ENCODE data around the gene ESPNL. TPM values are rescaled to one million over a fixed set of nuclear protein-coding genes. Genes with fewer than 3 reads are reported as not detected.

The ESPNL gene
- total RNA-seq, 1 experiment from 2014 or later: 0.19 TPM

GRCh38 chr2:238139196-238140039, 39.3 kb downstream of the ESPNL start:
- no peak overlapping the region for H3K4me3 Mint-ChIP-seq (ENCODE audit: low read depth, unreplicated experiment)
- H3K27ac Mint-ChIP-seq (ENCODE audit: unreplicated experiment): no peak overlapping the region
- H3K27me3 Mint-ChIP-seq (ENCODE audit: unreplicated experiment): no peaks in the 10 kb centered on the region
- BruUV-seq (replicated peaks): no TSS peak
- peak; percentile 64 for TF ChIP-seq CTCF (IDR thresholded peaks at IDR 0.05; ENCODE audit: unreplicated experiment)
- DNase-seq: no peak
- CTCF ChIA-PET: no interaction called here
- intact Hi-C loops (cut with micrococcal nuclease; ENCODE audit: unreplicated experiment): loop anchor here (5.0 kb wide), 1 partner anchor 77 kb away; the partner anchor contains the start of gene SCLY
- H3K9me3 Mint-ChIP-seq (ENCODE audit: low read depth, unreplicated experiment): no peaks in the 10 kb centered on the region
- peaks cover 28% of the 10 kb centered on the region for H3K4me1 Mint-ChIP-seq (ENCODE audit: low read depth, unreplicated experiment)
- H3K36me3 Mint-ChIP-seq (ENCODE audit: insufficient read depth, unreplicated experiment): peaks cover 10% of the 10 kb centered on the region

GRCh38 chr2:238140040-238140439, 39.9 kb downstream of the ESPNL start:
- intact Hi-C loops (cut with micrococcal nuclease; ENCODE audit: unreplicated experiment): loop anchor here (5.0 kb wide), 1 partner anchor 78 kb away; the partner anchor contains the start of gene SCLY
- Mint-ChIP-seq H3K4me3 (ENCODE audit: low read depth, unreplicated experiment) (no peak overlapping the region), H3K9me3 (ENCODE audit: low read depth, unreplicated experiment) (no peaks in the 10 kb centered on the region), H3K27me3 (ENCODE audit: unreplicated experiment) (no peaks in the 10 kb centered on the region), H3K4me1 (ENCODE audit: low read depth, unreplicated experiment) (peaks cover 28% of the 10 kb centered on the region), H3K36me3 (ENCODE audit: insufficient read depth, unreplicated experiment) (peaks cover 10% of the 10 kb centered on the region), H3K27ac (ENCODE audit: unreplicated experiment) (no peak overlapping the region)
- no TSS peak for BruUV-seq (replicated peaks)
- CTCF ChIA-PET: no interaction called here
- DNase-seq: no peak
- TF ChIP-seq CTCF (IDR thresholded peaks at IDR 0.05; ENCODE audit: unreplicated experiment): no peak

GRCh38 chr2:238140721-238141540, 40.8 kb downstream of the ESPNL start:
- no peak for DNase-seq
- peak overlapping the region; percentile 42 for H3K27ac Mint-ChIP-seq (ENCODE audit: unreplicated experiment)
- TF ChIP-seq CTCF (IDR thresholded peaks at IDR 0.05; ENCODE audit: unreplicated experiment): no peak
- H3K27me3 Mint-ChIP-seq (ENCODE audit: unreplicated experiment): no peaks in the 10 kb centered on the region
- H3K4me1 Mint-ChIP-seq (ENCODE audit: low read depth, unreplicated experiment): peaks cover 28% of the 10 kb centered on the region
- H3K36me3 Mint-ChIP-seq (ENCODE audit: insufficient read depth, unreplicated experiment): peaks cover 10% of the 10 kb centered on the region
- intact Hi-C loops (cut with micrococcal nuclease; ENCODE audit: unreplicated experiment): loop anchor here (5.0 kb wide), 1 partner anchor 79 kb away; the partner anchor contains the start of gene SCLY
- BruUV-seq (replicated peaks): no TSS peak
- H3K4me3 Mint-ChIP-seq (ENCODE audit: low read depth, unreplicated experiment): no peak overlapping the region
- H3K9me3 Mint-ChIP-seq (ENCODE audit: low read depth, unreplicated experiment): no peaks in the 10 kb centered on the region
- CTCF ChIA-PET: interaction anchor here (0.5 to 1.2 kb wide), 2 partner anchors 79 to 628 kb away, joined by 3 to 4 read pairs; no protein-coding TSS in a partner anchor

- no peak for TF ChIP-seq CTCF (IDR thresholded peaks at IDR 0.05; ENCODE audit: unreplicated experiment)
- Mint-ChIP-seq H3K36me3 (ENCODE audit: insufficient read depth, unreplicated experiment) (peaks cover 10% of the 10 kb centered on the region), H3K27ac (ENCODE audit: unreplicated experiment) (peak overlapping the region; percentile 42), H3K27me3 (ENCODE audit: unreplicated experiment) (no peaks in the 10 kb centered on the region), H3K4me3 (ENCODE audit: low read depth, unreplicated experiment) (peak overlapping the region; percentile 2), H3K4me1 (ENCODE audit: low read depth, unreplicated experiment) (peaks cover 28% of the 10 kb centered on the region), H3K9me3 (ENCODE audit: low read depth, unreplicated experiment) (no peaks in the 10 kb centered on the region)
- no TSS peak for BruUV-seq (replicated peaks)
- peak; percentile 91 for DNase-seq
- CTCF ChIA-PET: interaction anchor here (0.5 to 1.2 kb wide), 3 partner anchors 28 to 629 kb away, joined by 3 to 4 read pairs (median 3); no protein-coding TSS in a partner anchor
- intact Hi-C loops (cut with micrococcal nuclease; ENCODE audit: unreplicated experiment): loop anchor here (5.0 kb wide), 1 partner anchor 79 kb away; the partner anchor contains the start of gene SCLY
These were observed 41.6 kb downstream of the ESPNL start for GRCh38 chr2:238141541-238142318.

Measured in Calu3 (cell line).